GM19328 (cell line): Measurements from ENCODE around the gene LDLRAD2.

ENCODE experiments used
- ATAC-seq: cut with Tn5 transposase; IDR thresholded peaks from one replicate; pipeline ENCODE4 v1.9.1; 2021; ENCODE audit warnings: mild to moderate bottlenecking, moderate library complexity; ENCODE audit not compliant: unreplicated experiment

LDLRAD2 gene

GRCh38 chr1:21840981-21841380 lies 28.9 kb downstream of the LDLRAD2 start:
- ATAC-seq: no peak

GRCh38 chr1:21841852-21842466 lies 29.9 kb downstream of the LDLRAD2 start:
- ATAC-seq: no peak

GRCh38 chr1:21842606-21843162 lies 30.6 kb downstream of the LDLRAD2 start:
- ATAC-seq: no peak

GRCh38 chr1:21843208-21843607 lies 31.1 kb downstream of the LDLRAD2 start:
- no peak for ATAC-seq

- ATAC-seq: no peak
Observed at GRCh38 chr1:21843996-21844395, 31.9 kb downstream of the LDLRAD2 start.

GRCh38 chr1:21845646-21846641 lies 33.9 kb downstream of the LDLRAD2 start:
- no peak for ATAC-seq

- ATAC-seq: no peak
Observed at GRCh38 chr1:21847223-21848205, 35.4 kb downstream of the LDLRAD2 start.

- ATAC-seq: no peak
Observed at GRCh38 chr1:21848524-21849174, 36.6 kb downstream of the LDLRAD2 start.

GRCh38 chr1:21849909-21850576 lies 38.0 kb downstream of the LDLRAD2 start:
- ATAC-seq: no peak

GRCh38 chr1:21851430-21852250 lies 39.6 kb downstream of the LDLRAD2 start:
- ATAC-seq: no peak

GRCh38 chr1:21852282-21853130 lies 40.4 kb downstream of the LDLRAD2 start:
- ATAC-seq: no peak

- no peak for ATAC-seq
Observed at GRCh38 chr1:21853131-21853427, 41.0 kb downstream of the LDLRAD2 start.

GRCh38 chr1:21854090-21854750 lies 42.2 kb downstream of the LDLRAD2 start:
- no peak for ATAC-seq

GRCh38 chr1:21854751-21855131 lies 42.7 kb downstream of the LDLRAD2 start:
- ATAC-seq: no peak

- no peak for ATAC-seq
Observed at GRCh38 chr1:21855257-21856096, 43.4 kb downstream of the LDLRAD2 start.

GRCh38 chr1:21857142-21857839 lies 45.2 kb downstream of the LDLRAD2 start:
- ATAC-seq: no peak
